HEK293 (cell line): ENCODE data around the gene BLMH.
A peak's percentile ranks its signal among the peaks of the same experiment; 100 is the strongest.

ENCODE experiments used
- FEZF1 ChIP-seq: fragments of 450-650 bp; formaldehyde crosslinking; IDR thresholded peaks from 2 replicates; pipeline ENCODE4 v1.5.1; 2016; ENCODE audit warnings: missing biosample characterization, missing genetic modification characterization
- HOXD13 ChIP-seq: sonication (generic); formaldehyde crosslinking; IDR thresholded peaks from 2 replicates; pipeline ENCODE4 v1.8.0; 2022; ENCODE audit warnings: missing genetic modification reagents, borderline replicate concordance
- KLF1 ChIP-seq: fragments of 450-650 bp; formaldehyde crosslinking; IDR thresholded peaks from 2 replicates; pipeline ENCODE4 v1.5.1; 2016; ENCODE audit warnings: missing biosample characterization, missing genetic modification characterization
- KLF8 ChIP-seq: fragments of 450-650 bp; formaldehyde crosslinking; IDR thresholded peaks from 2 replicates; pipeline ENCODE4 v1.5.1; 2016; ENCODE audit warnings: missing biosample characterization, missing genetic modification characterization
- MEIS1 ChIP-seq: sonication (generic); formaldehyde crosslinking; IDR thresholded peaks from 2 replicates; pipeline ENCODE4 v1.8.1; 2022; ENCODE audit warnings: missing genetic modification reagents, mild to moderate bottlenecking, borderline replicate concordance
- MZF1 ChIP-seq: fragments of 450-650 bp; formaldehyde crosslinking; IDR thresholded peaks from 2 replicates; pipeline ENCODE4 v1.5.1; 2017; ENCODE audit warnings: missing biosample characterization, missing genetic modification characterization, borderline replicate concordance
- SALL2 ChIP-seq: fragments of 450-650 bp; formaldehyde crosslinking; IDR thresholded peaks from 2 replicates; pipeline ENCODE4 v1.5.0; 2017; ENCODE audit warnings: missing biosample characterization, mild to moderate bottlenecking, missing genetic modification characterization, borderline replicate concordance
- SETDB1 ChIP-seq: IDR thresholded peaks from one replicate; pipeline ENCODE4 v1.6.1; 2017; ENCODE audit warnings: mild to moderate bottlenecking, low read length, moderate library complexity, mixed read lengths; ENCODE audit not compliant: insufficient read length
- ZBTB17 ChIP-seq: fragments of 450-650 bp; formaldehyde crosslinking; IDR thresholded peaks from 2 replicates; pipeline ENCODE4 v1.5.1; 2016; ENCODE audit warnings: missing biosample characterization, missing genetic modification characterization
- ZBTB21 ChIP-seq: fragments of 450-650 bp; formaldehyde crosslinking; IDR thresholded peaks from 2 replicates; pipeline ENCODE4 v1.5.1; 2017; ENCODE audit warnings: missing biosample characterization, missing genetic modification characterization
- ZEB2 ChIP-seq: fragments of 450-650 bp; formaldehyde crosslinking; IDR thresholded peaks from 2 replicates; pipeline ENCODE4 v1.5.1; 2016; ENCODE audit warnings: missing biosample characterization, missing genetic modification characterization
- ZFHX2 ChIP-seq: fragments of 450-650 bp; formaldehyde crosslinking; conservative IDR thresholded peaks from 2 replicates; pipeline ENCODE4 v1.5.1; 2016; ENCODE audit warnings: missing biosample characterization, missing genetic modification characterization
- ZFP69B ChIP-seq: fragments of 450-650 bp; formaldehyde crosslinking; IDR thresholded peaks from 2 replicates; pipeline ENCODE4 v1.5.1; 2016; ENCODE audit warnings: missing biosample characterization, missing genetic modification characterization
- ZIC2 ChIP-seq: fragments of 450-650 bp; formaldehyde crosslinking; IDR thresholded peaks from 2 replicates; pipeline ENCODE4 v1.5.1; 2016; ENCODE audit warnings: missing biosample characterization, missing genetic modification characterization
- ZNF121 ChIP-seq: fragments of 450-650 bp; formaldehyde crosslinking; IDR thresholded peaks from 2 replicates; pipeline ENCODE4 v1.5.1; 2016; ENCODE audit warnings: missing biosample characterization, missing genetic modification characterization
- ZNF138 ChIP-seq: fragments of 450-650 bp; formaldehyde crosslinking; IDR thresholded peaks from 2 replicates; pipeline ENCODE4 v1.5.1; 2016; ENCODE audit warnings: missing biosample characterization, missing genetic modification characterization, borderline replicate concordance
- ZNF155 ChIP-seq: fragments of 450-650 bp; formaldehyde crosslinking; IDR thresholded peaks from 2 replicates; pipeline ENCODE4 v1.5.1; 2016; ENCODE audit warnings: missing biosample characterization, missing genetic modification characterization
- ZNF16 ChIP-seq: fragments of 450-650 bp; formaldehyde crosslinking; IDR thresholded peaks from 2 replicates; pipeline ENCODE4 v1.5.1; 2016; ENCODE audit warnings: low read depth, missing biosample characterization, missing genetic modification characterization
- ZNF248 ChIP-seq: fragments of 450-650 bp; formaldehyde crosslinking; IDR thresholded peaks from 2 replicates; pipeline ENCODE4 v1.5.1; 2017; ENCODE audit warnings: missing biosample characterization, missing genetic modification characterization
- ZNF266 ChIP-seq: fragments of 450-650 bp; formaldehyde crosslinking; IDR thresholded peaks from 2 replicates; pipeline ENCODE4 v1.5.1; 2016; ENCODE audit warnings: missing biosample characterization, missing genetic modification characterization, low read depth
- ZNF274 ChIP-seq, 2 experiments: fragments of 200-500 bp in 1 of 2; fragments of 450-650 bp in 1 of 2; sonication (Bioruptor generic) in 1 of 2; formaldehyde crosslinking in 1 of 2; IDR thresholded peaks; 2 replicates each; pipeline versions ENCODE4 v1.5.1 to v1.6.1; 2014 to 2016; ENCODE audit warnings: borderline replicate concordance in 1 of 2, inconsistent platforms in 1 of 2, low read length in 1 of 2, missing biosample characterization in 1 of 2, missing genetic modification characterization in 1 of 2
- ZNF366 ChIP-seq: fragments of 450-650 bp; formaldehyde crosslinking; conservative IDR thresholded peaks from 2 replicates; pipeline ENCODE4 v1.5.1; 2016; ENCODE audit warnings: missing biosample characterization, missing genetic modification characterization
- ZNF394 ChIP-seq: fragments of 450-650 bp; formaldehyde crosslinking; IDR thresholded peaks from 2 replicates; pipeline ENCODE4 v1.5.1; 2016; ENCODE audit warnings: missing biosample characterization, missing genetic modification characterization, mild to moderate bottlenecking, moderate library complexity, borderline replicate concordance
- ZNF473 ChIP-seq: fragments of 450-650 bp; formaldehyde crosslinking; IDR thresholded peaks from 2 replicates; pipeline ENCODE4 v1.5.1; 2017; ENCODE audit warnings: missing biosample characterization, missing genetic modification characterization
- ZNF596 ChIP-seq: fragments of 450-650 bp; IDR thresholded peaks from 2 replicates; pipeline ENCODE4 v1.5.0; 2018; ENCODE audit warnings: missing biosample characterization, mild to moderate bottlenecking, missing genetic modification characterization, moderate library complexity
- ZNF600 ChIP-seq: fragments of 450-650 bp; formaldehyde crosslinking; IDR thresholded peaks from 2 replicates; pipeline ENCODE4 v1.5.1; 2016; ENCODE audit warnings: missing biosample characterization, missing genetic modification characterization
- ZNF610 ChIP-seq: fragments of 450-650 bp; formaldehyde crosslinking; IDR thresholded peaks from 2 replicates; pipeline ENCODE4 v1.5.1; 2016; ENCODE audit warnings: missing biosample characterization, missing genetic modification characterization, borderline replicate concordance
- ZNF785 ChIP-seq: fragments of 450-650 bp; formaldehyde crosslinking; IDR thresholded peaks from 2 replicates; pipeline ENCODE4 v1.5.1; 2016; ENCODE audit warnings: missing biosample characterization, missing genetic modification characterization
- TF ChIP-seq, protein P1 (sequence below): fragments of 450-650 bp; formaldehyde crosslinking; IDR thresholded peaks from 2 replicates; pipeline ENCODE4 v1.5.1; 2016; ENCODE audit warnings: missing biosample characterization, missing genetic modification characterization, borderline replicate concordance
- TF ChIP-seq, protein P2 (sequence below): fragments of 450-650 bp; formaldehyde crosslinking; IDR thresholded peaks from 2 replicates; pipeline ENCODE4 v1.5.1; 2017; ENCODE audit warnings: missing biosample characterization, mild to moderate bottlenecking, missing genetic modification characterization, moderate library complexity
- TF ChIP-seq, protein P3 (sequence below): fragments of 450-650 bp; formaldehyde crosslinking; IDR thresholded peaks from 2 replicates; pipeline ENCODE4 v1.5.1; 2016; ENCODE audit warnings: missing biosample characterization, missing genetic modification characterization
- TF ChIP-seq, protein P4 (sequence below): fragments of 450-650 bp; formaldehyde crosslinking; IDR thresholded peaks from 2 replicates; pipeline ENCODE4 v1.5.1; 2016; ENCODE audit warnings: missing biosample characterization, missing genetic modification characterization, borderline replicate concordance
- TF ChIP-seq, protein P5 (sequence below): fragments of 450-650 bp; formaldehyde crosslinking; IDR thresholded peaks from 2 replicates; pipeline ENCODE4 v1.5.1; 2016; ENCODE audit warnings: missing biosample characterization, missing genetic modification characterization

The BLMH gene

DNA sequence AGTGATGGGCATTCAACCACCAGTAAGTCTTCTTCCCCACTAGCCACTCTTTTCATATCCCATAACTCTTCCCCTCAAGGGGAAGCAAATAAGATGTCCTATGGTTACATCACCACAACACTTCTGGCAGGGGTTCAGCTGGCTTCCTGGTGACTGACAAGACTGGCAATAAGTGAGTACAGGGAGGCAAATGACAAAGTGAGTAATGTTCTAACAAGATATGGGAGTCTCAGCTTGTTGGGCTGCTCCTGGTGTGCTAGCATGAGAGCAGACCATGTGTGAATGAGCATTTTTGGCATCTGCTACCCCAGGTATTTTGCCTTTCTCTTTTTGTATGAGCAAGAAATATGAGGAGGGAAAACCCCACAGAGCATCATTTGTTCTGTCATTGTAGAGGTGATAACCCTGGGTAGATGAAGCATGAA, 32.2 kb upstream of the BLMH start (continued):
- TF ChIP-seq ZNF394 (tag by site-specific recombination) (no peak), ZNF785 (no peak), MZF1 (tag by site-specific recombination) (peak; percentile 78; the same call in 1 of the 2 replicates), ZFHX2 (tag by site-specific recombination) (no peak), ZIC2 (tag by site-specific recombination) (peak; percentile 81), SALL2 (tag by site-specific recombination) (no peak), ZBTB17 (tag by site-specific recombination) (peak; percentile 45), FEZF1 (no peak), ZNF596 (tag by site-specific recombination) (no peak), ZNF138 (tag by site-specific recombination) (no peak), ZNF155 (tag by site-specific recombination) (no peak), KLF8 (tag by site-specific recombination) (no peak), ZNF248 (tag by site-specific recombination) (no peak), KLF1 (tag by site-specific recombination) (no peak), ZNF600 (tag by site-specific recombination) (no peak), ZFP69B (tag by site-specific recombination) (no peak), SETDB1 (no peak), ZNF274 (IDR thresholded peaks at IDR 0.05; ENCODE audit: low read length) (no peak), ZNF274 (tag by site-specific recombination; IDR thresholded peaks at IDR 0.05; ENCODE audit: borderline replicate concordance) (no peak), ZEB2 (tag by site-specific recombination) (0 out of 2 replicates have a peak, but pooled peaks have one; percentile 69), ZNF121 (tag by site-specific recombination) (no peak), HOXD13 (no peak), ZNF473 (tag by site-specific recombination) (no peak), ZNF610 (tag by site-specific recombination) (no peak), ZNF16 (tag by site-specific recombination) (no peak), ZNF266 (tag by site-specific recombination) (no peak), ZBTB21 (tag by site-specific recombination) (no peak), MEIS1 (no peak), ZNF366 (tag by site-specific recombination) (peak; percentile 46)
- TF ChIP-seq, protein P1, sequence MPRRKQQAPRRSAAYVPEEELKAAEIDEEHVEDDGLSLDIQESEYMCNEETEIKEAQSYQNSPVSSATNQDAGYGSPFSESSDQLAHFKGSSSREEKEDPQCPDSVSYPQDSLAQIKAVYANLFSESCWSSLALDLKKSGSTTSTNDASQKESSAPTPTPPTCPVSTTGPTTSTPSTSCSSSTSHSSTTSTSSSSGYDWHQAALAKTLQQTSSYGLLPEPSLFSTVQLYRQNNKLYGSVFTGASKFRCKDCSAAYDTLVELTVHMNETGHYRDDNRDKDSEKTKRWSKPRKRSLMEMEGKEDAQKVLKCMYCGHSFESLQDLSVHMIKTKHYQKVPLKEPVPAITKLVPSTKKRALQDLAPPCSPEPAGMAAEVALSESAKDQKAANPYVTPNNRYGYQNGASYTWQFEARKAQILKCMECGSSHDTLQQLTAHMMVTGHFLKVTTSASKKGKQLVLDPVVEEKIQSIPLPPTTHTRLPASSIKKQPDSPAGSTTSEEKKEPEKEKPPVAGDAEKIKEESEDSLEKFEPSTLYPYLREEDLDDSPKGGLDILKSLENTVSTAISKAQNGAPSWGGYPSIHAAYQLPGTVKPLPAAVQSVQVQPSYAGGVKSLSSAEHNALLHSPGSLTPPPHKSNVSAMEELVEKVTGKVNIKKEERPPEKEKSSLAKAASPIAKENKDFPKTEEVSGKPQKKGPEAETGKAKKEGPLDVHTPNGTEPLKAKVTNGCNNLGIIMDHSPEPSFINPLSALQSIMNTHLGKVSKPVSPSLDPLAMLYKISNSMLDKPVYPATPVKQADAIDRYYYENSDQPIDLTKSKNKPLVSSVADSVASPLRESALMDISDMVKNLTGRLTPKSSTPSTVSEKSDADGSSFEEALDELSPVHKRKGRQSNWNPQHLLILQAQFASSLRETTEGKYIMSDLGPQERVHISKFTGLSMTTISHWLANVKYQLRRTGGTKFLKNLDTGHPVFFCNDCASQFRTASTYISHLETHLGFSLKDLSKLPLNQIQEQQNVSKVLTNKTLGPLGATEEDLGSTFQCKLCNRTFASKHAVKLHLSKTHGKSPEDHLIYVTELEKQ (tag by site-specific recombination): peak; percentile 64; the same call in 1 of the 2 replicates
- TF ChIP-seq, protein P2, sequence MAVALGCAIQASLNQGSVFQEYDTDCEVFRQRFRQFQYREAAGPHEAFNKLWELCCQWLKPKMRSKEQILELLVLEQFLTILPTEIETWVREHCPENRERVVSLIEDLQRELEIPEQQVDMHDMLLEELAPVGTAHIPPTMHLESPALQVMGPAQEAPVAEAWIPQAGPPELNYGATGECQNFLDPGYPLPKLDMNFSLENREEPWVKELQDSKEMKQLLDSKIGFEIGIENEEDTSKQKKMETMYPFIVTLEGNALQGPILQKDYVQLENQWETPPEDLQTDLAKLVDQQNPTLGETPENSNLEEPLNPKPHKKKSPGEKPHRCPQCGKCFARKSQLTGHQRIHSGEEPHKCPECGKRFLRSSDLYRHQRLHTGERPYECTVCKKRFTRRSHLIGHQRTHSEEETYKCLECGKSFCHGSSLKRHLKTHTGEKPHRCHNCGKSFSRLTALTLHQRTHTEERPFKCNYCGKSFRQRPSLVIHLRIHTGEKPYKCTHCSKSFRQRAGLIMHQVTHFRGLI: peak; percentile 65; the same call in 1 of the 2 replicates
- TF ChIP-seq, protein P3, sequence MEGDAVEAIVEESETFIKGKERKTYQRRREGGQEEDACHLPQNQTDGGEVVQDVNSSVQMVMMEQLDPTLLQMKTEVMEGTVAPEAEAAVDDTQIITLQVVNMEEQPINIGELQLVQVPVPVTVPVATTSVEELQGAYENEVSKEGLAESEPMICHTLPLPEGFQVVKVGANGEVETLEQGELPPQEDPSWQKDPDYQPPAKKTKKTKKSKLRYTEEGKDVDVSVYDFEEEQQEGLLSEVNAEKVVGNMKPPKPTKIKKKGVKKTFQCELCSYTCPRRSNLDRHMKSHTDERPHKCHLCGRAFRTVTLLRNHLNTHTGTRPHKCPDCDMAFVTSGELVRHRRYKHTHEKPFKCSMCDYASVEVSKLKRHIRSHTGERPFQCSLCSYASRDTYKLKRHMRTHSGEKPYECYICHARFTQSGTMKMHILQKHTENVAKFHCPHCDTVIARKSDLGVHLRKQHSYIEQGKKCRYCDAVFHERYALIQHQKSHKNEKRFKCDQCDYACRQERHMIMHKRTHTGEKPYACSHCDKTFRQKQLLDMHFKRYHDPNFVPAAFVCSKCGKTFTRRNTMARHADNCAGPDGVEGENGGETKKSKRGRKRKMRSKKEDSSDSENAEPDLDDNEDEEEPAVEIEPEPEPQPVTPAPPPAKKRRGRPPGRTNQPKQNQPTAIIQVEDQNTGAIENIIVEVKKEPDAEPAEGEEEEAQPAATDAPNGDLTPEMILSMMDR: no peak
- TF ChIP-seq, protein P4, sequence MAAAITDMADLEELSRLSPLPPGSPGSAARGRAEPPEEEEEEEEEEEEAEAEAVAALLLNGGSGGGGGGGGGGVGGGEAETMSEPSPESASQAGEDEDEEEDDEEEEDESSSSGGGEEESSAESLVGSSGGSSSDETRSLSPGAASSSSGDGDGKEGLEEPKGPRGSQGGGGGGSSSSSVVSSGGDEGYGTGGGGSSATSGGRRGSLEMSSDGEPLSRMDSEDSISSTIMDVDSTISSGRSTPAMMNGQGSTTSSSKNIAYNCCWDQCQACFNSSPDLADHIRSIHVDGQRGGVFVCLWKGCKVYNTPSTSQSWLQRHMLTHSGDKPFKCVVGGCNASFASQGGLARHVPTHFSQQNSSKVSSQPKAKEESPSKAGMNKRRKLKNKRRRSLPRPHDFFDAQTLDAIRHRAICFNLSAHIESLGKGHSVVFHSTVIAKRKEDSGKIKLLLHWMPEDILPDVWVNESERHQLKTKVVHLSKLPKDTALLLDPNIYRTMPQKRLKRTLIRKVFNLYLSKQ (tag by site-specific recombination): no peak
- TF ChIP-seq, protein P5, sequence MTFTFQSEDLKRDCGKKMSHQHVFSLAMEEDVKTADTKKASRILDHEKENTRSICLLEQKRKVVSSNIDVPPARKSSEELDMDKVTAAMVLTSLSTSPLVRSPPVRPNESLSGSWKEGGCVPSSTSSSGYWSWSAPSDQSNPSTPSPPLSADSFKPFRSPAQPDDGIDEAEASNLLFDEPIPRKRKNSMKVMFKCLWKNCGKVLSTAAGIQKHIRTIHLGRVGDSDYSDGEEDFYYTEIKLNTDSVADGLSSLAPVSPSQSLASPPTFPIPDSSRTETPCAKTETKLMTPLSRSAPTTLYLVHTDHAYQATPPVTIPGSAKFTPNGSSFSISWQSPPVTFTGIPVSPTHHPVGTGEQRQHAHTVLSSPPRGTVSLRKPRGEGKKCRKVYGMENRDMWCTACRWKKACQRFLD: no peak
